ENCODE results near the gene CRACR2B. TPM values are rescaled to one million over a fixed set of nuclear protein-coding genes. Genes with fewer than 3 reads are reported as not detected.
A peak's percentile ranks its signal among the peaks of the same experiment; 100 is the strongest.

The CRACR2B gene
- total and polyA plus RNA-seq, 2 of the 8 experiments (the other 6 are each of a cell fraction or from before 2014, with no cell fraction given) = 18.2 to 26.4 TPM

DNA sequence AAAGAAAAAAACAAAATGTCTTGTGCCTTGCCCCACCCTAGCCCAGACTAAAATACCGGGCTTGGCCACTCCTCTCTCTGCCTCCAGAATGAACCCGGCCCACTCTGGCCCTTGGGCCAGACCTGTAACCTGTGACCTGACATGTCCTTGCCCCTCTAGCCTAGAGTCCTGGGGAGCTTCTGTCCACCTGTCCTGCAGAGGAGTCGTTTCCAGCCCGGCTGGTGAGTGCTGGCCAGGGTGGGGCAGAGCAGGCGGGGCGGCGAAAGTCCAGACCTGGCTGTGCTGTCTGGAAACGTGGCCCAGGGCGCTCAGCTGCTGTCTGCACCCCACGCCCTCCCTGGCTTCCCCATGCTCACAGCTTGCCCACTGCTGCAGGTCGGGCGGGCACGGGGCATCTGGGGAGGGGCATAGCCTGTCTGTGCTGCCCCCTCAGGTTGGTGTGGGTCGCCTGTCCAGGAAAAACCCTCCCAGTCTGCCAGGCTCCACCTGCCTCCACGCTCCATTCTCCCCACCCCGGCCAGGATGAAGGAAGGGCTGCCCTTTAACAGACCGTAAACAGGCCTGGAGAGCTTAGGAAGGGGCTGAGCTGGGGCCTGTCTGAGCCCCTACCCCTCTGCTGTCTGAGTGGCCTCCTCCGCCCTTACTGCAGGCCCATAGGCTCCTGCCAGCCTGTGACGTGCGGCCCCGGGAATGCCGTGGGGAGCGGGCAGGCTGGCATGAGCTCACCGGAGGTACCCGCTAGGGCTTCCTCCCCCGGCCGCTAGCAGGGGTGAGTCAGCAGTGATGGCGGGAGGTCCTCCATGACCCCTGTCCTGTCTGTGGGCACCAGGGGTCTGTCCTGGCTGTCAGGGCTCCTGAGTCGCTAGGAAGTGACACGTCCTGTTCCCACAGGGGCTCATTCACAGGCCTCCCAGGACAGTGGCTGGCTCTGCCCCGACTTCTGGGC is 6.9 kb downstream of the CRACR2B start:
- Histone ChIP-seq H3K9ac (replicated peaks in 1 of 4; ENCODE audit: extremely low read depth in 1 of 4, low read depth in 3 of 4, low read length in 3 of 4) (no peak overlapping the region), H2AFZ (ENCODE audit: low read length) (no peak overlapping the region), H3K79me2 (ENCODE audit: control insufficient read depth in 1 of 2, insufficient read depth in 2 of 2, low read length in 2 of 2) (no peaks in the 10 kb centered on the region; a peak in 1 of 4 replicates), H3K79me1 (ENCODE audit: low read depth, low read length) (no peaks in the 10 kb centered on the region; the same call in 1 of the 2 replicates), H4K20me1 (replicated peaks in 1 of 2; ENCODE audit: control insufficient read depth in 1 of 2, insufficient read depth in 2 of 2, low read length in 2 of 2) (peaks cover 2 to 32% of the 10 kb centered on the region in 2 experiments), H3K23me2 (ENCODE audit: low read depth, low read length) (peaks cover 22% of the 10 kb centered on the region), H2BK20ac (ENCODE audit: low read length) (no peak overlapping the region), H4K91ac (replicated peaks; ENCODE audit: insufficient read length, low read length) (no peak overlapping the region), H3K14ac (ENCODE audit: insufficient read length) (no peak overlapping the region), H2BK15ac (ENCODE audit: low read length) (no peak overlapping the region), H3K18ac (ENCODE audit: extremely low read depth, low read length) (no peak overlapping the region), H2BK5ac (ENCODE audit: low read depth, low read length) (no peak overlapping the region; the same call in 1 of the 2 replicates), H2BK120ac (replicated peaks; ENCODE audit: low read depth, low read length) (no peak overlapping the region), H4K8ac (ENCODE audit: extremely low read depth, insufficient read depth, low read length) (no peak overlapping the region; the same call in 1 of the 2 replicates), H2BK12ac (ENCODE audit: low read depth, low read length) (no peak overlapping the region), H3K4me3 (ENCODE audit: extremely low read depth in 1 of 4, insufficient read depth in 2 of 4, low read depth in 3 of 4, low read length in 4 of 4) (no peak overlapping the region), H3K56ac (replicated peaks; ENCODE audit: insufficient read length, low read depth, low read length) (no peak overlapping the region), H3K36me3 (ENCODE audit: control insufficient read depth in 2 of 4, insufficient read depth in 4 of 4, low read length in 3 of 4) (peaks cover 0 to 25% (median 14%) of the 10 kb centered on the region in 4 experiments; a peak in 5 of 8 replicates), H3K4me1 (replicated peaks in 1 of 4; ENCODE audit: control insufficient read depth in 3 of 4, insufficient read depth in 4 of 4, low read length in 3 of 4) (peaks cover 0 to 39% (median 29%) of the 10 kb centered on the region in 4 experiments; a peak in 6 of 7 replicates), H3K9me3 (ENCODE audit: insufficient read depth in 2 of 2, low read depth in 1 of 2, low read length in 1 of 2) (no peaks in the 10 kb centered on the region), H3K4me2 (ENCODE audit: insufficient read depth in 1 of 2, low read depth in 2 of 2, low read length in 2 of 2) (peak overlapping the region in 1 of 2 experiments; percentile 84; a peak in 1 of 4 replicates), H2AK5ac (ENCODE audit: low read depth, low read length) (no peak overlapping the region), H3K23ac (ENCODE audit: insufficient read length) (no peak overlapping the region), H3K27ac (ENCODE audit: low read depth, low read length) (no peak overlapping the region), H4K5ac (ENCODE audit: insufficient read length, low read depth, low read length) (no peak overlapping the region), H3K27me3 (replicated peaks in 1 of 4; ENCODE audit: control insufficient read depth in 3 of 4, extremely low read depth in 1 of 4, insufficient read depth in 3 of 4, low read length in 3 of 4) (peaks cover 6 to 22% (median 20%) of the 10 kb centered on the region in 4 experiments), H3K4ac (replicated peaks; ENCODE audit: insufficient read length, low read depth, low read length) (no peak overlapping the region)
- 80% methylated on average over 29 of the region's 31 CpGs; no CpG with 5 or more reads in 1 of the 2 experiments for WGBS, 2 experiments (ENCODE audit: extremely low coverage in 1 of 2, insufficient coverage in 1 of 2, insufficient read length in 1 of 2, insufficient replicate concordance in 2 of 2, low coverage in 1 of 2, low lambda C conversion rate in 2 of 2, missing lambda C conversion rate in 1 of 2)
- ChIA-PET POLR2A (ENCODE audit: partially characterized antibody) (interaction anchor here (0.8 to 53.0 kb wide), 5 partner anchors 4 to 618 kb away, joined by 3 to 1917 read pairs (median 234); partner anchors contain the start of genes CD151, CEND1, CRACR2B and PIDD1), CTCF (ENCODE audit: partially characterized antibody) (interaction anchor here (1.2 to 2.5 kb wide), 5 partner anchors 10 to 34 kb away, joined by 3 to 17 read pairs (median 5); partner anchors contain the start of gene PNPLA2)
- DNase-seq (ENCODE audit: low read depth in 1 of 2, low spot score in 2 of 2) = no peak
- FAIRE-seq = no peak
- no peak for TF ChIP-seq SAP30 (IDR thresholded peaks at IDR 0.05; ENCODE audit: insufficient read depth, insufficient replicate concordance, low read length)
- TF ChIP-seq GTF2F1 (IDR thresholded peaks at IDR 0.05; ENCODE audit: borderline replicate concordance, low read depth, low read length) = no peak
- TF ChIP-seq POLR2AphosphoS5 (IDR thresholded peaks at IDR 0.05; ENCODE audit: low read depth, low read length) = no peak
- no peak for TF ChIP-seq CREB1 (IDR thresholded peaks at IDR 0.05)
- TF ChIP-seq CTBP2 (IDR thresholded peaks at IDR 0.05; ENCODE audit: borderline replicate concordance, insufficient read depth, insufficient read length, low read length) = no peak
- no peak for TF ChIP-seq RBBP5 (IDR thresholded peaks at IDR 0.05; ENCODE audit: borderline replicate concordance, low read depth, low read length)
- TF ChIP-seq BACH1 (IDR thresholded peaks at IDR 0.05; ENCODE audit: low read length) = no peak
- TF ChIP-seq SIRT6 (IDR thresholded peaks at IDR 0.05; ENCODE audit: low read length) = no peak
- TF ChIP-seq RFX5 (IDR thresholded peaks at IDR 0.05; ENCODE audit: borderline replicate concordance, low read depth, low read length) = no peak

Measured in H1 (cell line).